ENCODE data around the gene STX8.
A peak's percentile ranks its signal among the peaks of the same experiment; 100 is the strongest.
"Not testable (repeated sequence)": the region's sequence is repeated elsewhere in the genome, so short reads cannot be mapped to it uniquely, and the experiment has no call there.

Gene STX8

DNA sequence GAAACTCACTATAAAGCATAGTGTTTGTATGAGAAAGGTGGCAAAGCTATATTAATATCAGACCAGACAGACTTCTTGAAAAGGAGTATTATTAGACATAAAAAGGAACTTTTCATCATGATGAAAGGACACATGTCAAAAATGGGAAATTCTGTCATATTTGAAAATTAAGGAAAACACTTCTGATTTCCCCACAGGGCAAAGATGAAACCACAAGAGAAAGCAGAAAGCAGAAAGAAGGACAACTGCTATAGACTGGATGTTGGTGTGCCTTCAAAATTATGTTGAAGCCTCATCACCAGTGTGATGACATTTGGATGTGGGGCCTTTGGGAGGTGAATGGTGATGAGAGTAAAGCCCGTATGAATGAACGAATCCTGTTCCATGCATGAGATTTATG lies 193.0 kb downstream of the STX8 start:
- Histone ChIP-seq H4K8ac (ENCODE audit: low read length) (no peak overlapping the region), H3K27me3 (ENCODE audit: control insufficient read depth in 1 of 2, insufficient read depth in 1 of 2, low read length in 2 of 2) (no peaks in the 10 kb centered on the region), H3K36me3 (ENCODE audit: control insufficient read depth in 1 of 2, insufficient read depth in 2 of 2, low read depth in 1 of 2, low read length in 2 of 2) (no peaks in the 10 kb centered on the region)

DNA sequence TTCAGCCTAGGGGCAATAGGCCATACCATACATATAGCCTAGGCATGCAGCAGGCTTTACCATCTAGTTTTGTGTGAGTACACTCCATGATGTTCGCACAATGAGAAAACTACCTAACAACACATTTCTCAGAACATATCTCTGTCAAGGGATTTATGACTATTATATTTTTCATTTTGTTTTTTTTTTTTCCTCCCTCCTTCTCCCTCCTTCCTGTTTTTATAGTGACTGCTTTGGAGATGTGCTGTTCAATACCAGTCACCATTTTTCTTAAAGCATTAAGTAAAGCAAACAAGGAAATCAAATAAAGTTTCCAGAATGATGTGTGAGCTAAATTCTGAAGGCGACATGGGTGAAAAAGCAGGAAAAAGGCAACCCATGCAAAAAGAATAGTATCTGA lies 194.6 kb downstream of the STX8 start:
- Histone ChIP-seq H2BK120ac (ENCODE audit: low read depth, low read length) (no peak overlapping the region), H3K18ac (ENCODE audit: low read depth in 1 of 2, low read length in 2 of 2) (no peak overlapping the region), H3K27ac (ENCODE audit: low read length, poor library complexity, severe bottlenecking) (no peak overlapping the region), H3K9ac (ENCODE audit: low read length) (no peak overlapping the region), H2BK5ac (ENCODE audit: low read depth, low read length, poor library complexity, severe bottlenecking) (no peak overlapping the region), H3K36me3 (ENCODE audit: control insufficient read depth in 1 of 2, insufficient read depth in 2 of 2, low read depth in 1 of 2, low read length in 2 of 2) (peaks cover 6% of the 10 kb centered on the region in 2 experiments), H4K8ac (ENCODE audit: low read length) (no peak overlapping the region), H3K4me2 (ENCODE audit: low read length, poor library complexity, severe bottlenecking) (no peak overlapping the region), H2AFZ (ENCODE audit: low read depth, low read length) (no peak overlapping the region), H2AK5ac (ENCODE audit: low read length, severe bottlenecking) (no peak overlapping the region), H3K27me3 (ENCODE audit: control insufficient read depth in 1 of 2, insufficient read depth in 1 of 2, low read length in 2 of 2) (no peaks in the 10 kb centered on the region), H3K4me3 (ENCODE audit: insufficient read depth in 1 of 2, low read depth in 1 of 2, low read length in 2 of 2) (no peak overlapping the region), H3K79me1 (replicated peaks; ENCODE audit: low read length, poor library complexity, severe bottlenecking) (peaks cover 1% of the 10 kb centered on the region), H3K9me3 (ENCODE audit: control insufficient read depth, low read length) (no peaks in the 10 kb centered on the region), H2BK15ac (ENCODE audit: low read depth, poor library complexity, severe bottlenecking) (no peak overlapping the region), H3K14ac (ENCODE audit: low read length in 2 of 2) (no peak overlapping the region), H2BK12ac (ENCODE audit: low read length in 2 of 2) (no peak overlapping the region), H3K4ac (ENCODE audit: low read depth in 1 of 2, low read length in 2 of 2) (no peak overlapping the region), H3K4me1 (ENCODE audit: control insufficient read depth, insufficient read depth, low read depth, low read length) (peaks cover 3% of the 10 kb centered on the region), H3K23ac (ENCODE audit: low read length in 2 of 2) (no peak overlapping the region), H4K91ac (ENCODE audit: low read length) (no peak overlapping the region)
- 96% methylated on average over 2 of the region's 2 CpGs for WGBS
- DNase-seq, result no peak

More for the DNA sequence above, 193.0 kb downstream of the STX8 start:
- H3K18ac ChIP-seq (ENCODE audit: low read depth in 1 of 2, low read length in 2 of 2), result no peak overlapping the region
- WGBS, result no CpG with 5 or more reads among the region's 2 CpGs
- H3K9me3 ChIP-seq (ENCODE audit: control insufficient read depth, low read length), result no peaks in the 10 kb centered on the region
- no peak overlapping the region for H2BK120ac ChIP-seq (ENCODE audit: low read depth, low read length)
- no peak overlapping the region for H4K91ac ChIP-seq (ENCODE audit: low read length)
- H3K4me1 ChIP-seq (ENCODE audit: control insufficient read depth, insufficient read depth, low read depth, low read length), result peaks cover 9% of the 10 kb centered on the region
- H2AFZ ChIP-seq (ENCODE audit: low read depth, low read length), result no peak overlapping the region
- no peak overlapping the region for H3K14ac ChIP-seq (ENCODE audit: low read length in 2 of 2)
- no peak overlapping the region for H3K4ac ChIP-seq (ENCODE audit: low read depth in 1 of 2, low read length in 2 of 2)
- no peak overlapping the region for H3K27ac ChIP-seq (ENCODE audit: low read length, poor library complexity, severe bottlenecking)
- no peak overlapping the region for H3K4me2 ChIP-seq (ENCODE audit: low read length, poor library complexity, severe bottlenecking)
- peaks cover 1% of the 10 kb centered on the region for H3K79me1 ChIP-seq (replicated peaks; ENCODE audit: low read length, poor library complexity, severe bottlenecking)
- no peak overlapping the region for H2BK5ac ChIP-seq (ENCODE audit: low read depth, low read length, poor library complexity, severe bottlenecking)
- DNase-seq, result no peak
- no peak overlapping the region for H3K4me3 ChIP-seq (ENCODE audit: insufficient read depth in 1 of 2, low read depth in 1 of 2, low read length in 2 of 2)
- H2BK15ac ChIP-seq (ENCODE audit: low read depth, poor library complexity, severe bottlenecking), result no peak overlapping the region
- H3K23ac ChIP-seq (ENCODE audit: low read length in 2 of 2), result no peak overlapping the region
- H2AK5ac ChIP-seq (ENCODE audit: low read length, severe bottlenecking), result peak overlapping the region; percentile 59
- no peak overlapping the region for H2BK12ac ChIP-seq (ENCODE audit: low read length in 2 of 2)
- no peak overlapping the region for H3K9ac ChIP-seq (ENCODE audit: low read length)

DNA sequence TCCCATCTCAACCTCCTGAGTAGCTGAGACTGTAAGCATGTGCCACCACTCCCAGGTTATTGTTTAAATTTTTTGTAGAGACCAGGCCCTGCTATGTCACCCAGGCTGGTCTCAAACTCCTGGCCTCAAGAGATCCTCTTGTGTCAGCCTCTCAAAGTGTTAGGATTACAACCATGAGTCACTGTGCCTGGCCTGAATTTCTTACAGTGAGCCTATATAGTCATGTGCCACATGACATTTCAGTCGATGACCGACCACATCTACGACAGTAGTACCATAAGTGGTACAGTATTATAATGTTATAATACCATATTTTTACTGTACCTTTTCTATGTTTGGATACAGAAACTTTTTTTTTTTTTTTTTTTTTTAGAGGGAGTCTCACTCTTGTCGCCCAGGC lies 195.3 kb downstream of the STX8 start:
- no peak overlapping the region for H2BK120ac ChIP-seq (ENCODE audit: low read depth, low read length)
- H3K9me3 ChIP-seq (ENCODE audit: control insufficient read depth, low read length), result no peaks in the 10 kb centered on the region
- H3K4me3 ChIP-seq (ENCODE audit: insufficient read depth in 1 of 2, low read depth in 1 of 2, low read length in 2 of 2), result no peak overlapping the region
- no peak overlapping the region for H2BK12ac ChIP-seq (ENCODE audit: low read length in 2 of 2)
- no peak overlapping the region for H2BK15ac ChIP-seq (ENCODE audit: low read depth, poor library complexity, severe bottlenecking)
- H2AK5ac ChIP-seq (ENCODE audit: low read length, severe bottlenecking), result peak overlapping the region; percentile 81
- H3K4me2 ChIP-seq (ENCODE audit: low read length, poor library complexity, severe bottlenecking), result no peak overlapping the region
- H4K8ac ChIP-seq (ENCODE audit: low read length), result no peak overlapping the region
- H3K23ac ChIP-seq (ENCODE audit: low read length in 2 of 2), result no peak overlapping the region
- H3K4me1 ChIP-seq (ENCODE audit: control insufficient read depth, insufficient read depth, low read depth, low read length), result no peaks in the 10 kb centered on the region
- H2AFZ ChIP-seq (ENCODE audit: low read depth, low read length), result no peak overlapping the region
- no peak overlapping the region for H3K18ac ChIP-seq (ENCODE audit: low read depth in 1 of 2, low read length in 2 of 2)
- peaks cover 4% of the 10 kb centered on the region for H3K79me1 ChIP-seq (replicated peaks; ENCODE audit: low read length, poor library complexity, severe bottlenecking)
- H3K27ac ChIP-seq (ENCODE audit: low read length, poor library complexity, severe bottlenecking), result no peak overlapping the region
- H3K9ac ChIP-seq (ENCODE audit: low read length), result no peak overlapping the region
- H4K91ac ChIP-seq (ENCODE audit: low read length), result no peak overlapping the region
- H2BK5ac ChIP-seq (ENCODE audit: low read depth, low read length, poor library complexity, severe bottlenecking), result no peak overlapping the region
- peaks cover 6 to 8% of the 10 kb centered on the region in 2 experiments for H3K36me3 ChIP-seq (ENCODE audit: control insufficient read depth in 1 of 2, insufficient read depth in 2 of 2, low read depth in 1 of 2, low read length in 2 of 2)
- H3K4ac ChIP-seq (ENCODE audit: low read depth in 1 of 2, low read length in 2 of 2), result no peak overlapping the region
- DNase-seq, result no peak
- no CpG with 5 or more reads among the region's 4 CpGs for WGBS
- no peak overlapping the region for H3K14ac ChIP-seq (ENCODE audit: low read length in 2 of 2)
- no peaks in the 10 kb centered on the region for H3K27me3 ChIP-seq (ENCODE audit: control insufficient read depth in 1 of 2, insufficient read depth in 1 of 2, low read length in 2 of 2)

DNA sequence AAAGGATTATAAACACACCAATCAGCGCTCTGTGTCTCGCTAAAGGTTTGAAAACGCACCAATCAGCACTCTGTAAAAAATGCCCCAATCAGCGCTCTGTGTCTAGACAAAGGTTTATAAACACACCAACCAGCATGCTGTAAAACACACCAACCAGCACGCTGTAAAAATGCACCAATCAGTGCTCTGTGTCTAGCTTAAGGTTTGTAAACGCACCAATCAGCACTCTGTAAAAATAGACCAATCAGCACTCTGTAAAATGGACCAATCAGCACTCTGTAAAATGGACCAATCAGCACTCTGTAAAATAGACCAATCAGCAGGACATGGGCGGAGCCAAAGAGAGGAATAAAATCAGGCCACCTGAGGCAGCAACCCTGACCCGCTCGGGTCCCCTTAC lies 199.4 kb downstream of the STX8 start:
- not testable (repeated sequence) for H3K79me1 ChIP-seq (replicated peaks; ENCODE audit: low read length, poor library complexity, severe bottlenecking); H2AK5ac ChIP-seq (ENCODE audit: low read length, severe bottlenecking); DNase-seq; H3K27me3 ChIP-seq (ENCODE audit: control insufficient read depth in 1 of 2, insufficient read depth in 1 of 2, low read length in 2 of 2); H3K27ac ChIP-seq (ENCODE audit: low read length, poor library complexity, severe bottlenecking); H2BK5ac ChIP-seq (ENCODE audit: low read depth, low read length, poor library complexity, severe bottlenecking); H3K4me1 ChIP-seq (ENCODE audit: control insufficient read depth, insufficient read depth, low read depth, low read length); H3K4ac ChIP-seq (ENCODE audit: low read depth in 1 of 2, low read length in 2 of 2); H2BK12ac ChIP-seq (ENCODE audit: low read length in 2 of 2); H3K9me3 ChIP-seq (ENCODE audit: control insufficient read depth, low read length); H3K9ac ChIP-seq (ENCODE audit: low read length); H4K91ac ChIP-seq (ENCODE audit: low read length); H3K18ac ChIP-seq (ENCODE audit: low read depth in 1 of 2, low read length in 2 of 2); H2AFZ ChIP-seq (ENCODE audit: low read depth, low read length); H4K8ac ChIP-seq (ENCODE audit: low read length); H3K4me3 ChIP-seq (ENCODE audit: insufficient read depth in 1 of 2, low read depth in 1 of 2, low read length in 2 of 2); H3K23ac ChIP-seq (ENCODE audit: low read length in 2 of 2); H2BK120ac ChIP-seq (ENCODE audit: low read depth, low read length); H3K14ac ChIP-seq (ENCODE audit: low read length in 2 of 2); H2BK15ac ChIP-seq (ENCODE audit: low read depth, poor library complexity, severe bottlenecking); H3K36me3 ChIP-seq (ENCODE audit: control insufficient read depth in 1 of 2, insufficient read depth in 2 of 2, low read depth in 1 of 2, low read length in 2 of 2); H3K4me2 ChIP-seq (ENCODE audit: low read length, poor library complexity, severe bottlenecking)
- WGBS, result 95% methylated on average over 9 of the region's 9 CpGs

Measured in mesenchymal stem cell (in vitro differentiated cells and primary cell).